PC-3 (cell line): ENCODE measurements around the gene CD2AP. TPM values are rescaled to one million over a fixed set of nuclear protein-coding genes. Genes with fewer than 3 reads are reported as not detected.

Experiments
- ATAC-seq: fragments of 200-7000 bp; cut with Tn5 transposase; 2 replicates; pipeline ENCODE4 v1.9.1; 2020; ENCODE audit warnings: mild to moderate bottlenecking, moderate library complexity
- BruUV-seq: library from RNA; stranded (reverse); fragments of 400-500 nt; replicated peaks from 2 replicates; lab custom pipeline; 2021; lab: Mats Ljungman, UMichigan
- CTCF ChIA-PET: fragments of 300-600 bp; sonication (Branson Sonifier 250); formaldehyde crosslinking; loops from one replicate; lab custom pipeline; 2022; ENCODE audit warnings: antibody characterized with exemption; lab: Charles Lee
- POLR2A ChIA-PET: fragments of 300-600 bp; sonication (Branson Sonifier 250); formaldehyde crosslinking; loops from one replicate; lab custom pipeline; 2022; ENCODE audit warnings: antibody characterized with exemption; ENCODE audit not compliant: unreplicated experiment; lab: Charles Lee
- DNase-seq: peaks from one replicate; pipeline ENCODE4 v3.0.0-alpha.2; 2015
- H2AFZ ChIP-seq: fragments of 300-600 bp; sonication (generic); 2 replicates; pipeline ENCODE4 v1.6.0; 2016; ENCODE audit warnings: antibody characterized with exemption, low read length
- H3F3A ChIP-seq: fragments of 300-600 bp; sonication (generic); one replicate; pipeline ENCODE4 v1.6.0; 2017; ENCODE audit warnings: antibody characterized with exemption, low read length, control low read depth, mild to moderate bottlenecking; ENCODE audit not compliant: unreplicated experiment
- H3K27ac ChIP-seq: fragments of 300-600 bp; sonication (generic); 2 replicates; pipeline ENCODE4 v1.5.1; 2016; ENCODE audit warnings: mild to moderate bottlenecking, low read length
- H3K27me3 ChIP-seq: fragments of 300-600 bp; sonication (generic); 2 replicates; pipeline ENCODE4 v1.6.1; 2016; ENCODE audit warnings: low read length, mixed read lengths
- H3K36me3 ChIP-seq: fragments of 300-600 bp; sonication (generic); 2 replicates; pipeline ENCODE4 v1.6.1; 2016; ENCODE audit warnings: low read depth, mixed run types, low read length, mixed read lengths
- H3K4me1 ChIP-seq: fragments of 300-600 bp; sonication (generic); 2 replicates; pipeline ENCODE4 v1.5.1; 2016; ENCODE audit warnings: low read length; ENCODE audit not compliant: insufficient read depth
- H3K4me2 ChIP-seq: fragments of 300-600 bp; sonication (generic); 2 replicates; pipeline ENCODE4 v1.6.0; 2016; ENCODE audit warnings: low read length
- H3K4me3 ChIP-seq: fragments of 300-600 bp; sonication (generic); 2 replicates; pipeline ENCODE4 v1.5.1; 2016; ENCODE audit warnings: mild to moderate bottlenecking, low read length, mixed read lengths
- H3K79me2 ChIP-seq: fragments of 300-600 bp; sonication (generic); 2 replicates; pipeline ENCODE4 v1.6.1; 2017; ENCODE audit warnings: low read length, mixed read lengths
- H3K9ac ChIP-seq: fragments of 300-600 bp; sonication (generic); 2 replicates; pipeline ENCODE4 v1.6.0; 2016; ENCODE audit warnings: mild to moderate bottlenecking, low read length
- H3K9me2 ChIP-seq: fragments of 300-600 bp; sonication (generic); replicated peaks from 2 replicates; pipeline ENCODE4 v1.6.1; 2016; ENCODE audit warnings: mixed run types, low read length, mixed read lengths
- H3K9me3 ChIP-seq: fragments of 300-600 bp; sonication (generic); 2 replicates; pipeline ENCODE4 v1.6.1; 2016; ENCODE audit warnings: low read length, mixed read lengths
- H4K20me1 ChIP-seq: fragments of 300-600 bp; sonication (generic); 2 replicates; pipeline ENCODE4 v1.6.1; 2016; ENCODE audit warnings: low read length, mixed read lengths
- EZH2 ChIP-seq: fragments of 300-600 bp; sonication (generic); IDR thresholded peaks from one replicate; pipeline ENCODE4 v1.6.1; 2017; ENCODE audit warnings: antibody characterized with exemption, mild to moderate bottlenecking, low read length; ENCODE audit not compliant: unreplicated experiment
- EZH2phosphoT487 ChIP-seq: fragments of 300-600 bp; sonication (generic); IDR thresholded peaks from 2 replicates; pipeline ENCODE4 v1.6.1; 2018; ENCODE audit warnings: mild to moderate bottlenecking, antibody characterized with exemption, low read length, borderline replicate concordance
- intact Hi-C: fragments of 100-400 bp; cut with micrococcal nuclease; formaldehyde crosslinking; loops from 2 replicates; pipeline ENCODE4 v1.9.0; 2023
- total RNA-seq: library from RNA; depleted of rRNA; stranded (reverse); fragments of >200 nt; gene quantifications from 2 replicates; pipeline ENCODE4 v1.2.3, GENCODE V29; 2014
- TF ChIP-seq, protein P1 (sequence below): fragments of 300-600 bp; sonication (generic); conservative IDR thresholded peaks from 2 replicates; pipeline ENCODE4 v1.5.1; 2017; ENCODE audit warnings: antibody characterized with exemption, low read depth, mild to moderate bottlenecking, low read length

Gene CD2AP
- total RNA-seq, 1 experiment from 2014 or later = 16.2 TPM

DNA sequence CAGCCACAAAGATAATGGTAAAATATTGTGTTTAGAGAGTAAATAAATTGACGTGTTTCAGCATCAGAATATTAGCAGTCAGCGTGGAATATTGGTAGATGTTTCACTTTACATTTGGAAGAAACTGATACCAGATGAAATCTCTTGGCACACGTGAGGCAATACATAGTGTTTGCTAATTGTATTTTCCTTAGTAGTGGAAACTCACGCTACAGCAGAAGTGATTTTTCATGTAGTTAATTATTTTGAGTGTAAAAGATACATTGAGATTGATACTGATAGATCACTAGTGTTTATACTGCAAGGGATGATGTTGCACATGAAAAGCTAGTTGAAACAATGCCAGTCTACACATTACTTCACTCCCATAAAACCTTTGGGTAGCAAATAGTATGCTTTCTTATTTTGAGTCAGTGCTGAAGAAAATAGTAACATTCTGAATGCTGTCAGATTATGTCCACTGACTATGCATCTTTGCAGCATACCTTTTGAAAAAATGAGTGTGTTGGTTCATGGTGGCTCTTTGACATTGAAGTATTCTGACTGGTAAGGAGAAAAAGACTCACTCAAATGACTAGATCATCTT lies 59.3 kb downstream of the CD2AP start:
- Histone ChIP-seq H2AFZ (no peak overlapping the region), H3K36me3 (peaks cover 4% of the 10 kb centered on the region; the same call in 1 of the 2 replicates), H3K4me2 (no peak overlapping the region), H3K4me1 (no peaks in the 10 kb centered on the region), H3K27ac (no peak overlapping the region), H3K79me2 (no peaks in the 10 kb centered on the region), H3K4me3 (no peak overlapping the region), H3K9me2 (no peaks in the 10 kb centered on the region), H3K9ac (no peak overlapping the region), H4K20me1 (no peaks in the 10 kb centered on the region), H3K27me3 (no peaks in the 10 kb centered on the region), H3K9me3 (no peaks in the 10 kb centered on the region), H3F3A (no peaks in the 10 kb centered on the region)
- peak; percentile 9 for DNase-seq
- ChIA-PET POLR2A (interaction anchor here (0.9 kb wide), 1 partner anchor 160 kb away, joined by 3 read pairs; no protein-coding TSS in a partner anchor), CTCF (no interaction called here)
- ATAC-seq = peak; percentile 24; the same call in 1 of the 2 replicates
- no TSS peak for BruUV-seq
- intact Hi-C loops = loop anchor here (10.0 kb wide), 1 partner anchor 122 kb away; no protein-coding TSS in a partner anchor
- TF ChIP-seq, protein P1, sequence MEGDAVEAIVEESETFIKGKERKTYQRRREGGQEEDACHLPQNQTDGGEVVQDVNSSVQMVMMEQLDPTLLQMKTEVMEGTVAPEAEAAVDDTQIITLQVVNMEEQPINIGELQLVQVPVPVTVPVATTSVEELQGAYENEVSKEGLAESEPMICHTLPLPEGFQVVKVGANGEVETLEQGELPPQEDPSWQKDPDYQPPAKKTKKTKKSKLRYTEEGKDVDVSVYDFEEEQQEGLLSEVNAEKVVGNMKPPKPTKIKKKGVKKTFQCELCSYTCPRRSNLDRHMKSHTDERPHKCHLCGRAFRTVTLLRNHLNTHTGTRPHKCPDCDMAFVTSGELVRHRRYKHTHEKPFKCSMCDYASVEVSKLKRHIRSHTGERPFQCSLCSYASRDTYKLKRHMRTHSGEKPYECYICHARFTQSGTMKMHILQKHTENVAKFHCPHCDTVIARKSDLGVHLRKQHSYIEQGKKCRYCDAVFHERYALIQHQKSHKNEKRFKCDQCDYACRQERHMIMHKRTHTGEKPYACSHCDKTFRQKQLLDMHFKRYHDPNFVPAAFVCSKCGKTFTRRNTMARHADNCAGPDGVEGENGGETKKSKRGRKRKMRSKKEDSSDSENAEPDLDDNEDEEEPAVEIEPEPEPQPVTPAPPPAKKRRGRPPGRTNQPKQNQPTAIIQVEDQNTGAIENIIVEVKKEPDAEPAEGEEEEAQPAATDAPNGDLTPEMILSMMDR = no peak
- TF ChIP-seq EZH2 = no peak

DNA sequence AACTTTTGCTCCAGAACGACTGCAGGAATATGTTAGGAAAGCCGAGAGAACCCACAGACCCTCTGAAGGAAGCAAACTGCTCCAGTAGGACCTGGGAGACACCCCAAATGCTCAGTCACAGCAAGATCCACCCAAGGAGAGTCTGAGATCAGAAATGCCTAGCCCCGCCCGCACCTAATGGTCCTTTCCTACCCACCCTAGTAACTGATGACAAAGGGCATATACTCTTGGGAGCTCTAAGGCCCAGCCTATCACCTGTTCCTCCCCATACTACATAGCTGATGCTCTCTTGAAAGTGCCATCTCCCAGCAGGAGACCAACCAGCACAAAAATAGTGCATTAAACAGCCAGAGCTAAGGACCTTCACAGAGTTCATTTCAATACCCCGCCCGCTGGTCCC lies 67.6 kb downstream of the CD2AP start:
- H3K9me3 ChIP-seq = no peaks in the 10 kb centered on the region
- H3K9ac ChIP-seq = no peak overlapping the region
- H3K36me3 ChIP-seq = peaks cover 11% of the 10 kb centered on the region; the same call in 1 of the 2 replicates
- no peaks in the 10 kb centered on the region for H4K20me1 ChIP-seq
- H3K79me2 ChIP-seq = no peaks in the 10 kb centered on the region
- no peaks in the 10 kb centered on the region for H3K9me2 ChIP-seq
- H3K27ac ChIP-seq = no peak overlapping the region
- TF ChIP-seq EZH2 (no peak), EZH2phosphoT487 (no peak)
- TF ChIP-seq, protein P1 = no peak
- H3K4me1 ChIP-seq = no peaks in the 10 kb centered on the region
- ATAC-seq (no peak), DNase-seq (no peak)
- no peak overlapping the region for H2AFZ ChIP-seq
- intact Hi-C loops = no loop called here
- no peaks in the 10 kb centered on the region for H3K27me3 ChIP-seq
- POLR2A ChIA-PET = no interaction called here
- no TSS peak for BruUV-seq
- H3K4me2 ChIP-seq = no peak overlapping the region
- CTCF ChIA-PET = no interaction called here
- no peaks in the 10 kb centered on the region for H3F3A ChIP-seq
- no peak overlapping the region for H3K4me3 ChIP-seq

DNA sequence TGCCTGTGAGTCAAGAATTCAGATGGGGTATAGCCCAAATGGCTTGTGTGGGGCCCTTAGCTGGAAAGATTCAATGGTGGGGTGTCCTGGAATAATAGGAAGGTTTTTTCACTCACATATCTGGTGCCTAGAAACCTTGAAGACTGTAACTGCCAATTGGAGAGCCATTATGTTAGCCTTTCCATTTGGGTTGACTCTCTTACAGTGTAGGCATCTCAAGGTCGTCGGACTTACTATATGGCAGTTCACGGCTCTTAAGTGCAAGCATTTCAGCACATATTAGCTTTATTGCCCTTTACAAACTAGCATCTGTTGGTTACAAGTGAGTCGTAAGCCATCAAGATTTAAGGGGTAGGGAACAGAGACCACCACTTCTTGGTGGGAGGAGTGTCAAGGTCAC lies 74.1 kb downstream of the CD2AP start:
- H3K4me2 ChIP-seq = no peak overlapping the region
- ATAC-seq = no peak
- no peaks in the 10 kb centered on the region for H3K9me3 ChIP-seq

More for the DNA sequence above, 74.1 kb downstream of the CD2AP start:
- Histone ChIP-seq H3K4me3 (no peak overlapping the region), H3F3A (no peaks in the 10 kb centered on the region), H3K27me3 (no peaks in the 10 kb centered on the region), H3K79me2 (no peaks in the 10 kb centered on the region), H3K36me3 (0 out of 2 replicates have a peak, but pooled peaks cover 4% of the 10 kb centered on the region), H2AFZ (no peak overlapping the region), H3K9me2 (no peaks in the 10 kb centered on the region), H4K20me1 (no peaks in the 10 kb centered on the region), H3K9ac (no peak overlapping the region), H3K4me1 (no peaks in the 10 kb centered on the region), H3K27ac (no peak overlapping the region)
- TF ChIP-seq EZH2phosphoT487 (no peak), EZH2 (no peak)
- TF ChIP-seq, protein P1 = no peak
- no TSS peak for BruUV-seq
- intact Hi-C loops = no loop called here
- POLR2A ChIA-PET = no interaction called here
- CTCF ChIA-PET = no interaction called here
- no peak for DNase-seq
